Vagina (tissue), 2 donors: ENCODE results near the gene LRRC49. TPM values are rescaled to one million over a fixed set of nuclear protein-coding genes. Genes with fewer than 3 reads are reported as not detected.

Source experiments
- DNase-seq, 2 donors: peaks; one replicate each; pipeline ENCODE4 v3.0.0-alpha.2; 2017; ENCODE audit errors: extremely low spot score in 2 of 2
- H3K27ac ChIP-seq: fragments of 200-600 bp; sonication (generic); one replicate; pipeline ENCODE4 v1.5.1; 2019
- H3K27me3 ChIP-seq: fragments of 200-600 bp; sonication (generic); one replicate; pipeline ENCODE4 v1.5.1; 2019
- H3K36me3 ChIP-seq, 2 donors: fragments of 200-600 bp; sonication (generic); one replicate each; pipeline ENCODE4 v1.5.1; 2017 to 2019
- H3K4me1 ChIP-seq: fragments of 200-600 bp; sonication (generic); one replicate; pipeline ENCODE4 v1.5.1; 2019
- H3K4me3 ChIP-seq, 2 donors: fragments of 200-600 bp; sonication (generic); 1 replicate in 1 of 2; 2 replicates in 1 of 2; pipeline ENCODE4 v1.5.1; 2016 to 2019
- H3K9me3 ChIP-seq: fragments of 200-600 bp; sonication (generic); one replicate; pipeline ENCODE4 v1.5.1; 2019
- CTCF ChIP-seq, 3 experiments: fragments of 450-650 bp in 2 of 3; fragments of 200-600 bp in 1 of 3; sonication (generic) in 1 of 3; IDR thresholded peaks; one replicate each; pipeline ENCODE4 v1.5.1; 2017 to 2019; ENCODE audit warnings: antibody characterized with exemption in 3 of 3, mild to moderate bottlenecking in 2 of 3, moderate library complexity in 2 of 3
- POLR2A ChIP-seq, 2 donors: fragments of 450-650 bp; IDR thresholded peaks; one replicate each; pipeline ENCODE4 v1.6.1; 2017; ENCODE audit warnings: antibody characterized with exemption in 2 of 2, mild to moderate bottlenecking in 2 of 2, moderate library complexity in 2 of 2
- POLR2AphosphoS5 ChIP-seq, 2 donors: sonication (generic); formaldehyde crosslinking; IDR thresholded peaks; one replicate each; pipeline ENCODE4 v1.9.0; 2017; ENCODE audit warnings: antibody characterized with exemption in 2 of 2, mild to moderate bottlenecking in 2 of 2, low read depth in 1 of 2; ENCODE audit not compliant: insufficient read depth in 1 of 2
- intact Hi-C: fragments of 100-400 bp; cut with DNase I; formaldehyde crosslinking; loops from one replicate; pipeline ENCODE4 v1.15.1; 2023
- total RNA-seq: library from RNA; depleted of rRNA; stranded (reverse); fragments of >200 nt; gene quantifications from one replicate; pipeline ENCODE4 v1.2.3, GENCODE V29; 2016

The LRRC49 gene
- total RNA-seq, 1 donor from 2014 or later, result 8.8 TPM

GRCh38 chr15:71054286-71054952 is 161.8 kb downstream of the LRRC49 start:
- Histone ChIP-seq H3K4me1 (peaks cover 19% of the 10 kb centered on the region), H3K9me3 (peaks cover 3% of the 10 kb centered on the region), H3K27me3 (no peaks in the 10 kb centered on the region), H3K36me3 (no peaks in the 10 kb centered on the region), H3K4me3 (no peak overlapping the region), H3K27ac (no peak overlapping the region)
- TF ChIP-seq CTCF (IDR thresholded peaks at IDR 0.05) (no peak), POLR2AphosphoS5 (IDR thresholded peaks at IDR 0.05; ENCODE audit: insufficient read depth in 1 of 2, low read depth in 1 of 2) (no peak), POLR2A (IDR thresholded peaks at IDR 0.05) (no peak)
- intact Hi-C loops, result no loop called here
- no peak for DNase-seq

- TF ChIP-seq CTCF (IDR thresholded peaks at IDR 0.05) (no peak), POLR2AphosphoS5 (IDR thresholded peaks at IDR 0.05; ENCODE audit: insufficient read depth in 1 of 2, low read depth in 1 of 2) (no peak), POLR2A (IDR thresholded peaks at IDR 0.05) (no peak)
- no peak overlapping the region for H3K27ac ChIP-seq
- no peaks in the 10 kb centered on the region for H3K27me3 ChIP-seq
- no peak for DNase-seq
- intact Hi-C loops, result no loop called here
- H3K4me1 ChIP-seq, result peaks cover 19% of the 10 kb centered on the region
- no peak overlapping the region for H3K4me3 ChIP-seq
- H3K36me3 ChIP-seq, result no peaks in the 10 kb centered on the region
- H3K9me3 ChIP-seq, result peaks cover 3% of the 10 kb centered on the region
Measured at GRCh38 chr15:71055461-71055860, 162.8 kb downstream of the LRRC49 start.

- Histone ChIP-seq H3K27ac (no peak overlapping the region), H3K9me3 (peaks cover 3% of the 10 kb centered on the region), H3K27me3 (no peaks in the 10 kb centered on the region), H3K36me3 (no peaks in the 10 kb centered on the region), H3K4me1 (peaks cover 19% of the 10 kb centered on the region), H3K4me3 (no peak overlapping the region)
- TF ChIP-seq CTCF (IDR thresholded peaks at IDR 0.05) (no peak), POLR2AphosphoS5 (IDR thresholded peaks at IDR 0.05; ENCODE audit: insufficient read depth in 1 of 2, low read depth in 1 of 2) (no peak), POLR2A (IDR thresholded peaks at IDR 0.05) (no peak)
- intact Hi-C loops, result no loop called here
- DNase-seq, result no peak
Measured at GRCh38 chr15:71056111-71056510, 163.5 kb downstream of the LRRC49 start.

DNA sequence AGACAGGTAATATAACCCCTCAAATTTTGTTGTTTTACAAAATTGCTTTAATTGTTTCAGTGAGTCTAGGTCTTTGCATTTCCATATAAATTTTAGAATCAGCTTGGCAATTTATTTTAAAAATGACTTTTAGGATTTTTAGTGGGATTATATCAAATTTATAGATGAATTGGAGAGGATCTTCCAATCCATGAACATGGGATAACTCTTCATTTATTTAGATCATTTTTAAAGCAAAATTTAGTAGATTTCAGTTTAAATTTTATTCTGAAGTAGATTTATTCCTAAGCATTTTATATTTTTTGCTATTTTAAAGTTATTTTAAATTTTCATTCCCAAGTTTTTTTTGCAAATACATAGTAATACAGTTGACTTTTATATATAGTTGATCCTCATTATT is 164.5 kb downstream of the LRRC49 start:
- TF ChIP-seq CTCF (IDR thresholded peaks at IDR 0.05), result no peak
- no peak for TF ChIP-seq POLR2AphosphoS5 (IDR thresholded peaks at IDR 0.05; ENCODE audit: insufficient read depth in 1 of 2, low read depth in 1 of 2)
- TF ChIP-seq POLR2A (IDR thresholded peaks at IDR 0.05), result no peak
- DNase-seq, result no peak
- Histone ChIP-seq H3K27ac (no peak overlapping the region), H3K36me3 (no peaks in the 10 kb centered on the region), H3K27me3 (no peaks in the 10 kb centered on the region), H3K4me3 (no peak overlapping the region), H3K4me1 (peaks cover 12% of the 10 kb centered on the region), H3K9me3 (peaks cover 3% of the 10 kb centered on the region)
- intact Hi-C loops, result no loop called here

GRCh38 chr15:71057581-71057980 is 165.0 kb downstream of the LRRC49 start:
- Histone ChIP-seq H3K9me3 (peaks cover 3% of the 10 kb centered on the region), H3K36me3 (no peaks in the 10 kb centered on the region), H3K4me3 (no peak overlapping the region), H3K27ac (no peak overlapping the region), H3K4me1 (peaks cover 12% of the 10 kb centered on the region), H3K27me3 (no peaks in the 10 kb centered on the region)
- no peak for TF ChIP-seq POLR2A (IDR thresholded peaks at IDR 0.05)
- no peak for TF ChIP-seq POLR2AphosphoS5 (IDR thresholded peaks at IDR 0.05; ENCODE audit: insufficient read depth in 1 of 2, low read depth in 1 of 2)
- no peak for TF ChIP-seq CTCF (IDR thresholded peaks at IDR 0.05)
- intact Hi-C loops, result no loop called here
- DNase-seq, result no peak
